Smooth muscle cell (in vitro differentiated cells): ENCODE measurements around the gene TNFRSF25. TPM values are rescaled to one million over a fixed set of nuclear protein-coding genes. Genes with fewer than 3 reads are reported as not detected.
A peak's percentile ranks its signal among the peaks of the same experiment; 100 is the strongest.

Experiments used
- DNase-seq: peaks from one replicate; lab custom pipeline; 2025; ENCODE audit not compliant: unreplicated experiment; lab: John Stamatoyannopoulos, UW
- H2AFZ ChIP-seq: fragments of 200-600 bp; sonication (generic); 2 replicates; pipeline ENCODE4 v1.6.0; 2016; ENCODE audit warnings: antibody characterized with exemption, low read depth, mild to moderate bottlenecking
- H3F3A ChIP-seq: fragments of 200-600 bp; sonication (generic); 2 replicates; pipeline ENCODE4 v1.6.0; 2017; ENCODE audit warnings: antibody characterized with exemption, low read depth
- H3K27ac ChIP-seq: fragments of 200-600 bp; sonication (generic); 2 replicates; pipeline ENCODE4 v1.5.1; 2016; ENCODE audit warnings: low read depth, mild to moderate bottlenecking
- H3K27me3 ChIP-seq: fragments of 200-600 bp; sonication (generic); 2 replicates; pipeline ENCODE4 v1.6.1; 2016; ENCODE audit warnings: low read depth, mild to moderate bottlenecking
- H3K36me3 ChIP-seq: fragments of 200-600 bp; sonication (generic); 2 replicates; pipeline ENCODE4 v1.5.1; 2016; ENCODE audit warnings: low read depth
- H3K4me1 ChIP-seq: fragments of 200-600 bp; sonication (generic); 2 replicates; pipeline ENCODE4 v1.5.1; 2016; ENCODE audit warnings: low read depth
- H3K4me2 ChIP-seq: fragments of 200-600 bp; sonication (generic); 2 replicates; pipeline ENCODE4 v1.6.0; 2016; ENCODE audit warnings: mild to moderate bottlenecking
- H3K4me3 ChIP-seq: fragments of 200-600 bp; sonication (generic); 2 replicates; pipeline ENCODE4 v1.5.1; 2016; ENCODE audit warnings: mild to moderate bottlenecking
- H3K79me2 ChIP-seq: fragments of 200-600 bp; sonication (generic); 2 replicates; pipeline ENCODE4 v1.6.0; 2016; ENCODE audit warnings: low read depth, mild to moderate bottlenecking
- H3K9ac ChIP-seq: fragments of 200-600 bp; sonication (generic); 2 replicates; pipeline ENCODE4 v1.6.0; 2016; ENCODE audit warnings: low read depth
- H3K9me3 ChIP-seq: fragments of 200-600 bp; sonication (generic); replicated peaks from 2 replicates; pipeline ENCODE4 v1.5.1; 2016; ENCODE audit warnings: low read depth
- H4K20me1 ChIP-seq: fragments of 200-600 bp; sonication (generic); 2 replicates; pipeline ENCODE4 v1.6.0; 2016; ENCODE audit warnings: low read depth
- WGBS: methylation state at CpG from one replicate; pipeline ENCODE4 v1.1.7; 2016; ENCODE audit warnings: low lambda C conversion rate; 5-methylcytosine and 5-hydroxymethylcytosine counted together
- polyA plus RNA-seq: library from polyadenylated mRNA; unstranded; fragments of >200 nt; fragmentation: Nextera tagmentation; extraction: Ambion mirVana; gene quantifications from 2 replicates; pipeline ENCODE4 v1.2.1, GENCODE V29; 2016
- total RNA-seq: library from RNA; depleted of rRNA; stranded (reverse); fragments of >200 nt; gene quantifications from 2 replicates; pipeline ENCODE4 v1.2.3, GENCODE V29; 2014
- TF ChIP-seq, protein P1 (sequence below): fragments of 200-600 bp; sonication (generic); IDR thresholded peaks from 2 replicates; pipeline ENCODE4 v1.5.1; 2017; ENCODE audit warnings: borderline replicate concordance, mild to moderate bottlenecking, antibody characterized with exemption; ENCODE audit not compliant: insufficient read depth, poor library complexity, severe bottlenecking

Gene TNFRSF25
- total and polyA plus RNA-seq, 2 experiments from 2014 or later: 10.1 to 19.8 TPM

DNA sequence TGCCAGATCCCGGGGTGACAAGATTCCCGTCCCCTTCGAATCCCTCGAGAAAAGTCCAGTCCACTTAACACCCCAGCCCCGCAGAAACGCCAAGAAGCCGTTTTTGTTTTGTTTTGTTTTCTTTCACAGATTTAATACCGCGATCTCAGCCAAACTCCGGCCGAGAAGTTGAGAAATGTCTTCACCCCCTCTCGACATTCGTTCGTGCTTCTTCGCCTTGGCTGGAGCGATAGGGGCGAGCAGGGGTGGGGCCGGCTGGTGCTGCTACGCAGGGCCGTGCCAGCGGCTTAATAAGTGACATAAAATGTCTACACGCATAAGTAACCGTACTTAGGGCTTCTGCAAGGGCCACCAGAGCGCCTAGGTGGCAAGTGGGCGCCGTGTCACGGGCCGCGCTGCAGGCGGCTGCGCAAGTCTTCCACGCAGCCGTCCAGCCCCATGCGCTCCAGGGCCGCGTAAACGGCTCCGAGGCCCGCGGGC, 4.9 kb downstream of the TNFRSF25 start:
- H2AFZ ChIP-seq: no peak overlapping the region
- 97% methylated on average over 39 of the region's 40 CpGs for WGBS
- H3K27ac ChIP-seq: no peak overlapping the region
- H3K27me3 ChIP-seq: no peaks in the 10 kb centered on the region
- no peaks in the 10 kb centered on the region for H3K9me3 ChIP-seq
- peaks cover 8% of the 10 kb centered on the region for H3K4me1 ChIP-seq
- no peak overlapping the region for H3K4me3 ChIP-seq
- H3F3A ChIP-seq: no peaks in the 10 kb centered on the region
- TF ChIP-seq, protein P1, sequence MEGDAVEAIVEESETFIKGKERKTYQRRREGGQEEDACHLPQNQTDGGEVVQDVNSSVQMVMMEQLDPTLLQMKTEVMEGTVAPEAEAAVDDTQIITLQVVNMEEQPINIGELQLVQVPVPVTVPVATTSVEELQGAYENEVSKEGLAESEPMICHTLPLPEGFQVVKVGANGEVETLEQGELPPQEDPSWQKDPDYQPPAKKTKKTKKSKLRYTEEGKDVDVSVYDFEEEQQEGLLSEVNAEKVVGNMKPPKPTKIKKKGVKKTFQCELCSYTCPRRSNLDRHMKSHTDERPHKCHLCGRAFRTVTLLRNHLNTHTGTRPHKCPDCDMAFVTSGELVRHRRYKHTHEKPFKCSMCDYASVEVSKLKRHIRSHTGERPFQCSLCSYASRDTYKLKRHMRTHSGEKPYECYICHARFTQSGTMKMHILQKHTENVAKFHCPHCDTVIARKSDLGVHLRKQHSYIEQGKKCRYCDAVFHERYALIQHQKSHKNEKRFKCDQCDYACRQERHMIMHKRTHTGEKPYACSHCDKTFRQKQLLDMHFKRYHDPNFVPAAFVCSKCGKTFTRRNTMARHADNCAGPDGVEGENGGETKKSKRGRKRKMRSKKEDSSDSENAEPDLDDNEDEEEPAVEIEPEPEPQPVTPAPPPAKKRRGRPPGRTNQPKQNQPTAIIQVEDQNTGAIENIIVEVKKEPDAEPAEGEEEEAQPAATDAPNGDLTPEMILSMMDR: no peak
- H3K79me2 ChIP-seq: no peaks in the 10 kb centered on the region
- DNase-seq: no peak
- H3K36me3 ChIP-seq: no peaks in the 10 kb centered on the region
- H3K9ac ChIP-seq: no peak overlapping the region
- peaks cover 3% of the 10 kb centered on the region for H4K20me1 ChIP-seq
- H3K4me2 ChIP-seq: no peak overlapping the region

DNA sequence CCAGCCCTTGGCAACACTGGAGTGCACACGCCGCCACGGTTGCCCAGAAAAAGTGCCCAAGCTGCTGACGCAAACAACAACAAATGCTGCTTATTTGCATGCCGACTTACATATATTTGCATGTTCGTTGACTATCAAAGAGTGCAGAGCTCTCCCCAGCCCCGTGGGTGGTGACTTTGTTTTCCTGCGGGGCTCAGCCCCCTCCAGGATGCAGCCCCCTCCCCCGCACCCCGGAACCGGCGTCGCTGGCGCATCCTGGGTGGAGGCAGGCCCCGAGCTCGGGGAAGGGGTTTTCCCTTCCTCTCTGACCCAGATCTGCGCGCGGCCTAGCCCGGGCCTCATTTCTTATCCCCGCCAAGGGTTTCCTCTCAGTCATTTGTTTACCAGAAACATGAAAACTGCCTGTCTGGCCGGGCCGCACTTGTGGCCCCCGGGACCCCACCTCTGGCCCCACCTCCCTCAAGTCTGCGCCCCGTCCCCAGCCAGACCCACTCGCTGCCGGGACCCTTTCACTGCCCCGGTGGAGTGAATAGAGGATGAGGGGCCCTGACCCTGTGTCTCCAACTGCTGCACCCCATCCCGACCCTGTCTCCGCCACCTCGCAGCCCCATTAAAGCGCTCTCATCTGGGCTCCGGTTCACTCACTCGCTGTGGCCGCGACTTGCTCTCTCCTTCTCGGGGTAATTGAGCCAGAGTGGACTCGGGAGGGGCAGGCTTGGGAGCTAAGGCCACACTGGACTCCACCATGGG, 5.5 kb downstream of the TNFRSF25 start:
- H3K4me2 ChIP-seq: peak overlapping the region; percentile 76
- TF ChIP-seq, protein P1: no peak
- no peak for DNase-seq
- H3K9me3 ChIP-seq: no peaks in the 10 kb centered on the region
- WGBS: 67% methylated on average over 26 of the region's 39 CpGs
- no peaks in the 10 kb centered on the region for H3F3A ChIP-seq
- H3K36me3 ChIP-seq: no peaks in the 10 kb centered on the region
- H3K27me3 ChIP-seq: peaks cover 2% of the 10 kb centered on the region
- H4K20me1 ChIP-seq: peaks cover 3% of the 10 kb centered on the region
- peak overlapping the region; percentile 13 for H3K4me3 ChIP-seq
- H2AFZ ChIP-seq: no peak overlapping the region
- no peaks in the 10 kb centered on the region for H3K79me2 ChIP-seq
- no peak overlapping the region for H3K9ac ChIP-seq
- H3K27ac ChIP-seq: no peak overlapping the region
- H3K4me1 ChIP-seq: peaks cover 8% of the 10 kb centered on the region

DNA sequence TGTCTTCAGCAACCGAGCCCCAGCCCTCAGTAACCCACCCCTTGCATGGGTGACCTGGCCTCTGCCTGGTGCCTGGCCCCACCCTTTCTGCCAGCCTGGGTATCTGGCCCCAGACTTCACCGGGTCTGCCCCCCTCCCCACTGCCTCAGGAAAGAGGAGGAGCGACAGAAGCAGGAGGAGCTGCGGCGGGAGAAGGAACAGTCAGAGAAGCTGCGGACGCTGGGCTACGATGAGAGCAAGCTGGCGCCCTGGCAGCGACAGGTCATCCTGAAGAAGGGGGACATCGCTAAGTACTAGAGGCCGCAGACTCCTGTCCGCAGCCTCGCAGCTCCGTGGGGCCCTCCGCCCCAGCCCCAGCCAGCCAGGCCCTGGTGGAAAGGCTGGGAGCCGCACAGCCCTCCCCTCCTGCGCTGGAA, 6.1 kb downstream of the TNFRSF25 start:
- 34% methylated on average over 13 of the region's 18 CpGs for WGBS
- H3K79me2 ChIP-seq: no peaks in the 10 kb centered on the region
- no peaks in the 10 kb centered on the region for H3K9me3 ChIP-seq
- no peaks in the 10 kb centered on the region for H3K36me3 ChIP-seq
- H3K4me2 ChIP-seq: peak overlapping the region; percentile 76
- peaks cover 3% of the 10 kb centered on the region for H4K20me1 ChIP-seq
- no peaks in the 10 kb centered on the region for H3F3A ChIP-seq
- TF ChIP-seq, protein P1: no peak
- H3K9ac ChIP-seq: no peak overlapping the region
- no peak overlapping the region for H2AFZ ChIP-seq
- no peak overlapping the region for H3K27ac ChIP-seq
- peaks cover 8% of the 10 kb centered on the region for H3K27me3 ChIP-seq
- H3K4me1 ChIP-seq: peaks cover 8% of the 10 kb centered on the region
- no peak for DNase-seq
- H3K4me3 ChIP-seq: peak overlapping the region; percentile 13
